ENCODE results near the gene PGAP6. TPM values are rescaled to one million over a fixed set of nuclear protein-coding genes. Genes with fewer than 3 reads are reported as not detected.
"Not testable (repeated sequence)": the region's sequence is repeated elsewhere in the genome, so short reads cannot be mapped to it uniquely, and the experiment has no call there.

The PGAP6 gene
- total and polyA plus RNA-seq, 3 donors from 2014 or later: 121 to 265 (median 261) TPM

- no peak overlapping the region for H3K4me3 ChIP-seq
- no peaks in the 10 kb centered on the region for H3K36me3 ChIP-seq (ENCODE audit: low read depth, missing control alignments)
- H3K27ac ChIP-seq: no peak overlapping the region
- intact Hi-C loops (cut with DNase I; ENCODE audit: low total_unique reads): no loop called here
- H3K4me1 ChIP-seq: no peaks in the 10 kb centered on the region
- no peak for TF ChIP-seq CTCF (IDR thresholded peaks at IDR 0.05)
- no peak for TF ChIP-seq POLR2A (IDR thresholded peaks at IDR 0.05)
- H3K27me3 ChIP-seq: no peaks in the 10 kb centered on the region
- no peak for DNase-seq
- no peaks in the 10 kb centered on the region for H3K9me3 ChIP-seq
- 88 to 96% methylated on average over 17 to 21 of the region's 21 CpGs for WGBS, 2 donors
Measured at GRCh38 chr16:337975-338575, 43.7 kb downstream of the PGAP6 start.

- TF ChIP-seq CTCF (IDR thresholded peaks at IDR 0.05) (no peak), POLR2A (IDR thresholded peaks at IDR 0.05) (no peak)
- Histone ChIP-seq H3K9me3 (no peaks in the 10 kb centered on the region), H3K27ac (no peak overlapping the region), H3K27me3 (no peaks in the 10 kb centered on the region), H3K4me3 (no peak overlapping the region), H3K4me1 (no peaks in the 10 kb centered on the region), H3K36me3 (ENCODE audit: low read depth, missing control alignments) (no peaks in the 10 kb centered on the region)
- WGBS, 2 donors: 79 to 86% methylated on average over 6 to 10 of the region's 10 CpGs
- intact Hi-C loops (cut with DNase I; ENCODE audit: low total_unique reads): no loop called here
- DNase-seq: no peak
Measured at GRCh38 chr16:337437-337836, 44.3 kb downstream of the PGAP6 start.

GRCh38 chr16:336269-336668 lies 45.5 kb downstream of the PGAP6 start:
- no peak for DNase-seq
- H3K36me3 ChIP-seq (ENCODE audit: low read depth, missing control alignments): no peaks in the 10 kb centered on the region
- no peak overlapping the region for H3K4me3 ChIP-seq
- TF ChIP-seq CTCF (IDR thresholded peaks at IDR 0.05) (no peak), POLR2A (IDR thresholded peaks at IDR 0.05) (no peak)
- H3K9me3 ChIP-seq: no peaks in the 10 kb centered on the region
- 93% methylated on average over 11 of the region's 11 CpGs for WGBS, 2 donors
- no peaks in the 10 kb centered on the region for H3K27me3 ChIP-seq
- no peak overlapping the region for H3K27ac ChIP-seq
- intact Hi-C loops (cut with DNase I; ENCODE audit: low total_unique reads): no loop called here
- H3K4me1 ChIP-seq: no peaks in the 10 kb centered on the region

- H3K4me1 ChIP-seq; H3K36me3 ChIP-seq (ENCODE audit: low read depth, missing control alignments); H3K9me3 ChIP-seq; H3K4me3 ChIP-seq; H3K27me3 ChIP-seq; H3K27ac ChIP-seq; DNase-seq; intact Hi-C loops (cut with DNase I; ENCODE audit: low total_unique reads): not testable (repeated sequence)
- 84% methylated on average over 11 of the region's 11 CpGs for WGBS, 2 donors
Measured at GRCh38 chr16:334861-335632, 46.7 kb downstream of the PGAP6 start.

- H3K27ac ChIP-seq; H3K4me1 ChIP-seq; DNase-seq; H3K27me3 ChIP-seq; intact Hi-C loops (cut with DNase I; ENCODE audit: low total_unique reads); H3K9me3 ChIP-seq; H3K4me3 ChIP-seq; H3K36me3 ChIP-seq (ENCODE audit: low read depth, missing control alignments): not testable (repeated sequence)
- WGBS, 2 donors: 93 to 100% methylated on average over 1 to 5 of the region's 5 CpGs
Measured at GRCh38 chr16:334164-334832, 47.5 kb downstream of the PGAP6 start.
